Measurements from ENCODE around the gene GNAL. TPM values are rescaled to one million over a fixed set of nuclear protein-coding genes. Genes with fewer than 3 reads are reported as not detected.

The GNAL gene
- total RNA-seq, 1 experiment from 2014 or later: 0.15 TPM

DNA sequence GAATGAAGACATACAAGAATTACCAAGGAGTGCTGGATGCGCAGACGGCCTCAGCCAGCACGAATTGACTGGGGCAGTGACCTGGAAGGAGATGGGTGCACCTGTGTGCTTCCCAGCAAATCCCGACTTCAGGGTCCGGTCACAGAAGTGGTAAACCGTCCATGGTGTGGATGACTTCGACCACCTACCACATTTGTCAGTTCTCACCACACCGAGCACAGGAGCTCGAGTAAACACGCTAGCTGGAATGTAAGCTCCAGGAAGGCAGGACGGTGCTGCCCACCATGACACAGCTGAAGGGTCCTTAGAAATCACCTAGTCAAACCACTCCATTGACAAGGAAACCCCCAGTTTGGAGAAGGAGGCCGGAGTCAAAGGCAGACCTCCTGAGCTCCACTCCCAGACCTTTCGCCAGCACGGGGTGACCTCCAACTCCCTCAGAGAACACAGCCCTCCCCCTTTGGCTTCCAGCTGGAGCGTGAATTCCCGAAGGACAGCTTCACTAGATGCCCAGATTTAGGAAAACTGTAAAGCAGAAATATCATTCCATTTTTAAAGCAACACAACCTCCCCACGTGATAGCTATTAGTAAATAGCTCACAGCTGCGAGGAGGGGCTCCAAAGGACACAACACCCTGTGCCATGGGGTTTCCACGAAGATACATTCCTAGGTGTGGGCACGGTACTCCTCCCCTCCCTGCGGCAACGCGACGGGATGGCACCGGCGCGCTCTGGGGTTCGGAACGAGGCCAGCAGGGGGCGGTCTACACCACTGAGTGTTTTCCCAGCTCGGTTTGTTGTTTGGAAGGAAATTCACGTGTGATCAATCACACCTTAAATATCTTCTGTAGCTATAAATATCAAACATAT lies 34.1 kb upstream of the GNAL start:
- peak; percentile 94 for ATAC-seq
- TF ChIP-seq, protein P1, sequence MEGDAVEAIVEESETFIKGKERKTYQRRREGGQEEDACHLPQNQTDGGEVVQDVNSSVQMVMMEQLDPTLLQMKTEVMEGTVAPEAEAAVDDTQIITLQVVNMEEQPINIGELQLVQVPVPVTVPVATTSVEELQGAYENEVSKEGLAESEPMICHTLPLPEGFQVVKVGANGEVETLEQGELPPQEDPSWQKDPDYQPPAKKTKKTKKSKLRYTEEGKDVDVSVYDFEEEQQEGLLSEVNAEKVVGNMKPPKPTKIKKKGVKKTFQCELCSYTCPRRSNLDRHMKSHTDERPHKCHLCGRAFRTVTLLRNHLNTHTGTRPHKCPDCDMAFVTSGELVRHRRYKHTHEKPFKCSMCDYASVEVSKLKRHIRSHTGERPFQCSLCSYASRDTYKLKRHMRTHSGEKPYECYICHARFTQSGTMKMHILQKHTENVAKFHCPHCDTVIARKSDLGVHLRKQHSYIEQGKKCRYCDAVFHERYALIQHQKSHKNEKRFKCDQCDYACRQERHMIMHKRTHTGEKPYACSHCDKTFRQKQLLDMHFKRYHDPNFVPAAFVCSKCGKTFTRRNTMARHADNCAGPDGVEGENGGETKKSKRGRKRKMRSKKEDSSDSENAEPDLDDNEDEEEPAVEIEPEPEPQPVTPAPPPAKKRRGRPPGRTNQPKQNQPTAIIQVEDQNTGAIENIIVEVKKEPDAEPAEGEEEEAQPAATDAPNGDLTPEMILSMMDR (conservative IDR thresholded peaks at IDR 0.05; ENCODE audit: low read depth, low read length): peak; percentile 97
- TF ChIP-seq EZH2phosphoT487 (IDR thresholded peaks at IDR 0.05; ENCODE audit: borderline replicate concordance, low read length): no peak

DNA sequence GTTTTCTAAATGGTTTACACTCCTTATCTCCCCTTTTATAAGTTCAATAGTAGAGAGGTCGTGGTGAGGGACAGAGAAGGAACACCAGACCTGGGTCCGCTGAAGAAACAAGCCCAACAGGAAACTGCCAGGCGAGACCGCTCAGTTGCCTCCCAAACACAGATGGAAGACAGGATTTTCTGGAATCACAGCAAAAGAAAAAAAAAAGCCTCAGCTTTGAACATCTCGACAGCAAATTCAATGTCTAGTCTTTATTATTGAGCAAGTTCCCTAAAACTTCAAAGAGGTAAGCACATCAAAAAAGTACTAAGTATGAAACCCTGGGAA lies 33.5 kb upstream of the GNAL start:
- DNase-seq (no peak), ATAC-seq (peak; percentile 43)
- H3K9me3 ChIP-seq (ENCODE audit: low read length): no peaks in the 10 kb centered on the region
- POLR2A ChIA-PET (ENCODE audit: unreplicated experiment): no interaction called here
- H3K4me3 ChIP-seq (ENCODE audit: low read length): peak overlapping the region; percentile 6; the same call in 1 of the 2 replicates
- H3K4me2 ChIP-seq (ENCODE audit: low read length): peak overlapping the region; percentile 49
- no peak overlapping the region for H3K27ac ChIP-seq (ENCODE audit: low read length)
- H3F3A ChIP-seq (ENCODE audit: low read length, unreplicated experiment): no peaks in the 10 kb centered on the region
- no peaks in the 10 kb centered on the region for H3K79me2 ChIP-seq (ENCODE audit: low read length)
- no peaks in the 10 kb centered on the region for H3K36me3 ChIP-seq (ENCODE audit: low read depth, low read length)
- H3K9me2 ChIP-seq (replicated peaks; ENCODE audit: low read length): no peaks in the 10 kb centered on the region
- peak overlapping the region; percentile 42 for H2AFZ ChIP-seq (ENCODE audit: low read length)
- H3K27me3 ChIP-seq (ENCODE audit: low read length): peaks cover 82% of the 10 kb centered on the region
- CTCF ChIA-PET: interaction anchor here (0.5 to 1.3 kb wide), 5 partner anchors 73 to 339 kb away, joined by 3 to 9 read pairs (median 5); no protein-coding TSS in a partner anchor
- H3K4me1 ChIP-seq (ENCODE audit: insufficient read depth, low read length): no peaks in the 10 kb centered on the region
- H4K20me1 ChIP-seq (ENCODE audit: low read length): no peaks in the 10 kb centered on the region
- TF ChIP-seq EZH2phosphoT487 (IDR thresholded peaks at IDR 0.05; ENCODE audit: borderline replicate concordance, low read length) (no peak), EZH2 (IDR thresholded peaks at IDR 0.05; ENCODE audit: low read length, unreplicated experiment) (no peak)
- TF ChIP-seq, protein P1 (conservative IDR thresholded peaks at IDR 0.05; ENCODE audit: low read depth, low read length): no peak; the same call in 1 of the 2 replicates
- H3K9ac ChIP-seq (ENCODE audit: low read length): no peak overlapping the region
- intact Hi-C loops (cut with micrococcal nuclease): loop anchor here (1.0 to 5.0 kb wide), 2 partner anchors 217 to 382 kb away; no protein-coding TSS in a partner anchor
- BruUV-seq (replicated peaks): no TSS peak

More for the DNA sequence above, 34.1 kb upstream of the GNAL start:
- H3K9ac ChIP-seq (ENCODE audit: low read length): no peak overlapping the region
- intact Hi-C loops (cut with micrococcal nuclease): loop anchor here (1.0 to 5.0 kb wide), 2 partner anchors 217 to 382 kb away; no protein-coding TSS in a partner anchor
- no peaks in the 10 kb centered on the region for H3K36me3 ChIP-seq (ENCODE audit: low read depth, low read length)
- H4K20me1 ChIP-seq (ENCODE audit: low read length): no peaks in the 10 kb centered on the region
- peak overlapping the region; percentile 49 for H3K4me2 ChIP-seq (ENCODE audit: low read length)
- H3F3A ChIP-seq (ENCODE audit: low read length, unreplicated experiment): no peaks in the 10 kb centered on the region
- peaks cover 83% of the 10 kb centered on the region for H3K27me3 ChIP-seq (ENCODE audit: low read length)
- ChIA-PET POLR2A (ENCODE audit: unreplicated experiment) (no interaction called here), CTCF (interaction anchor here (0.5 to 1.3 kb wide), 6 partner anchors 73 to 340 kb away, joined by 3 to 9 read pairs (median 4); no protein-coding TSS in a partner anchor)
- no peaks in the 10 kb centered on the region for H3K9me2 ChIP-seq (replicated peaks; ENCODE audit: low read length)
- no peaks in the 10 kb centered on the region for H3K9me3 ChIP-seq (ENCODE audit: low read length)
- H3K27ac ChIP-seq (ENCODE audit: low read length): no peak overlapping the region
- peak; percentile 62 for DNase-seq
- no TSS peak for BruUV-seq (replicated peaks)
- peak overlapping the region; percentile 6; the same call in 1 of the 2 replicates for H3K4me3 ChIP-seq (ENCODE audit: low read length)
- no peaks in the 10 kb centered on the region for H3K79me2 ChIP-seq (ENCODE audit: low read length)
- H3K4me1 ChIP-seq (ENCODE audit: insufficient read depth, low read length): no peaks in the 10 kb centered on the region
- H2AFZ ChIP-seq (ENCODE audit: low read length): peak overlapping the region; percentile 42

DNA sequence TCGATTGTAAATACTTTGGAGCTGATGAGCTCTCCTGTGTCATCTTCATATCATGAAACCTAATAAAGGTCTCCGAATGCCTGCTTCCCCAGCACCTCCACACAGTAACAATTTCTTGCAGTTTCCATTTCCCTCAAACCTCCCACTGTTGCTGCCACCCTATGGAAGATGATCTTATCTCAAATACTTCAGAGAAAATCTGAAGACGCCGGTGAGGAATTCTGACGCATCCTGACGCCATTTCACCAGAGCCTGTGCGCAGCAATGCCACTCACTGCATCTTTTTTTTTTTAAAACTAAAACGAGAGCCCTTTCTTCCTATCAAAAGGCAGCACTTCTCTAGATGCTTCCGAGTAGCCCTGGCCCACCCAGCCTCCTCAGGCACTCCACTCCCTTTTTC lies 31.9 kb upstream of the GNAL start:
- H3K9me3 ChIP-seq (ENCODE audit: low read length): peaks cover 4% of the 10 kb centered on the region; the same call in 1 of the 2 replicates
- no peaks in the 10 kb centered on the region for H3K4me1 ChIP-seq (ENCODE audit: insufficient read depth, low read length)
- no peak for TF ChIP-seq EZH2 (IDR thresholded peaks at IDR 0.05; ENCODE audit: low read length, unreplicated experiment)
- TF ChIP-seq, protein P1 (conservative IDR thresholded peaks at IDR 0.05; ENCODE audit: low read depth, low read length): no peak
- TF ChIP-seq EZH2phosphoT487 (IDR thresholded peaks at IDR 0.05; ENCODE audit: borderline replicate concordance, low read length): no peak
- BruUV-seq (replicated peaks): no TSS peak
- H3K27ac ChIP-seq (ENCODE audit: low read length): no peak overlapping the region
- H3K4me2 ChIP-seq (ENCODE audit: low read length): no peak overlapping the region
- DNase-seq (no peak), ATAC-seq (no peak)
- H2AFZ ChIP-seq (ENCODE audit: low read length): no peak overlapping the region
- no peaks in the 10 kb centered on the region for H3K36me3 ChIP-seq (ENCODE audit: low read depth, low read length)
- CTCF ChIA-PET: no interaction called here
- no peak overlapping the region for H3K9ac ChIP-seq (ENCODE audit: low read length)
- H3K79me2 ChIP-seq (ENCODE audit: low read length): no peaks in the 10 kb centered on the region
- POLR2A ChIA-PET (ENCODE audit: unreplicated experiment): no interaction called here
- H4K20me1 ChIP-seq (ENCODE audit: low read length): no peaks in the 10 kb centered on the region
- no peak overlapping the region for H3K4me3 ChIP-seq (ENCODE audit: low read length)
- H3F3A ChIP-seq (ENCODE audit: low read length, unreplicated experiment): no peaks in the 10 kb centered on the region
- intact Hi-C loops (cut with micrococcal nuclease): loop anchor here (2.0 to 5.0 kb wide), 2 partner anchors 72 to 380 kb away; no protein-coding TSS in a partner anchor
- peaks cover 82% of the 10 kb centered on the region for H3K27me3 ChIP-seq (ENCODE audit: low read length)
- no peaks in the 10 kb centered on the region for H3K9me2 ChIP-seq (replicated peaks; ENCODE audit: low read length)
